Measurements from ENCODE around the gene CPPED1.
A peak's percentile ranks its signal among the peaks of the same experiment; 100 is the strongest.

CPPED1 gene

DNA sequence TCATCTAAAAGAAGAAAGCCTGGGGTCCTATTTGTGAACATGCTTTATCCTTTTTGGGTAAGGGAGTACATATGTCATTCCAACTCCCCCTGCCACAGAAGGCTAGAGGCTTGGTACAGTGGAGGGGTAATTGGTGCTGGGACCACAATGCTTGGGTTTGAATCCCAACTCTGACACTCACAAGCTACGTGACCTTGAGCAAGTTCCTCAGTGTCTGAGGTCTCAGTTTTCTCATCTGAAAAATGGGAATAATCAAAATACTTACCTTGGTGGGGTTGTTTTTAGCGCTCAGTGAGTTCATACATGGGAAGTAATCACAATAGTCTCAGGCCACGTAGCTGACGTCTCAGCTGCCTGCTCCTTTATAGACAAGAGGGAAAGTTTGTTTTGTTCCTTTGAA lies 150.8 kb downstream of the CPPED1 start:
- Histone ChIP-seq H4K91ac (ENCODE audit: low read length) (no peak overlapping the region), H3K14ac (ENCODE audit: low read length in 2 of 2) (no peak overlapping the region), H3K27me3 (ENCODE audit: control insufficient read depth in 1 of 2, insufficient read depth in 1 of 2, low read length in 2 of 2) (no peaks in the 10 kb centered on the region), H3K4me2 (ENCODE audit: low read length, poor library complexity, severe bottlenecking) (no peak overlapping the region), H3K4ac (ENCODE audit: low read depth in 1 of 2, low read length in 2 of 2) (no peak overlapping the region), H3K4me3 (ENCODE audit: insufficient read depth in 1 of 2, low read depth in 1 of 2, low read length in 2 of 2) (no peak overlapping the region), H2BK120ac (ENCODE audit: low read depth, low read length) (no peak overlapping the region), H3K9me3 (ENCODE audit: control insufficient read depth, low read length) (peaks cover 3% of the 10 kb centered on the region), H3K4me1 (ENCODE audit: control insufficient read depth, insufficient read depth, low read depth, low read length) (no peaks in the 10 kb centered on the region), H2AK5ac (ENCODE audit: low read length, severe bottlenecking) (no peak overlapping the region), H2BK12ac (ENCODE audit: low read length in 2 of 2) (no peak overlapping the region), H3K27ac (ENCODE audit: low read length, poor library complexity, severe bottlenecking) (no peak overlapping the region), H3K18ac (ENCODE audit: low read depth in 1 of 2, low read length in 2 of 2) (no peak overlapping the region), H2AFZ (ENCODE audit: low read depth, low read length) (no peak overlapping the region), H4K8ac (ENCODE audit: low read length) (no peak overlapping the region), H3K23ac (ENCODE audit: low read length in 2 of 2) (no peak overlapping the region), H2BK5ac (ENCODE audit: low read depth, low read length, poor library complexity, severe bottlenecking) (no peak overlapping the region), H3K36me3 (ENCODE audit: control insufficient read depth in 1 of 2, insufficient read depth in 2 of 2, low read depth in 1 of 2, low read length in 2 of 2) (no peaks in the 10 kb centered on the region), H3K9ac (ENCODE audit: low read length) (no peak overlapping the region), H3K79me1 (replicated peaks; ENCODE audit: low read length, poor library complexity, severe bottlenecking) (no peaks in the 10 kb centered on the region), H2BK15ac (ENCODE audit: low read depth, poor library complexity, severe bottlenecking) (no peak overlapping the region)
- 96% methylated on average over 4 of the region's 4 CpGs for WGBS
- no peak for DNase-seq

DNA sequence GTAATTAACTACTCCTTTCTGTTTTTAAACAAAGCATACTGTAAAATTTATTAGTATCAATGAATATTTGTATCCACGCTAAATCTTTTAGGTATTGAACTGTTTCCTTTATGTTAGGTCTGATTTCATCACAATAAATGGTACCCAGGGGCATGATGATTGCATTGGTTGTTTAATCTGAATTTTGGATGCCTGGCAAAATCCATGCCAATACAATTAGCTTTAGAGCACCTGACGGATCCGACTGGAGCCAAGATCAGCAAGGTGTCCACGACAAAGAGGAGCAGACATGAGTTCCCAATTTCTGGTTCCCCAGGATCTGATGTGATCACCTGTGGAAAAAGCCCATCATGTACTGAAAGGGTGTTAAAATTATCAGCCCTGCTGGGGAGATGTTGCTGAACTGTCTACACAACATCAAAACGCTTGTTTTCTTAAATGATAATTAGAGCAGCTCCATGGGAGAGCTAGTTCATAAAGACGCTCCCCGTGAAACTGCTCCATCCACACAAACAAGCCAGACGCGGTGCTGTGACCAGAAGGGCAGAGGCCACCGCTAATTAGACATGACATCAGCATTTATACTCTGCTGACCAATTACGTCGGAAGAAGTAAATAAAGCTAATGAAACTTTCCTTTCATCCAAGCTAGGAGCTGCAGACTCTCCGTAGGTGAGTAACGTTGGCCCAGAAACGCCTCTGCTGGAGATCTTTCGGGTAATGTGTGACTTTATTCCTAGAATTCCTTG lies 151.7 kb downstream of the CPPED1 start:
- Histone ChIP-seq H3K14ac (ENCODE audit: low read length in 2 of 2) (no peak overlapping the region), H4K91ac (ENCODE audit: low read length) (no peak overlapping the region), H3K4ac (ENCODE audit: low read depth in 1 of 2, low read length in 2 of 2) (no peak overlapping the region), H3K18ac (ENCODE audit: low read depth in 1 of 2, low read length in 2 of 2) (no peak overlapping the region), H3K9me3 (ENCODE audit: control insufficient read depth, low read length) (no peaks in the 10 kb centered on the region), H3K27me3 (ENCODE audit: control insufficient read depth in 1 of 2, insufficient read depth in 1 of 2, low read length in 2 of 2) (no peaks in the 10 kb centered on the region), H2BK120ac (ENCODE audit: low read depth, low read length) (no peak overlapping the region), H3K23ac (ENCODE audit: low read length in 2 of 2) (no peak overlapping the region), H2BK15ac (ENCODE audit: low read depth, poor library complexity, severe bottlenecking) (no peak overlapping the region), H3K79me1 (replicated peaks; ENCODE audit: low read length, poor library complexity, severe bottlenecking) (no peaks in the 10 kb centered on the region), H3K4me1 (ENCODE audit: control insufficient read depth, insufficient read depth, low read depth, low read length) (no peaks in the 10 kb centered on the region), H2AK5ac (ENCODE audit: low read length, severe bottlenecking) (no peak overlapping the region), H3K36me3 (ENCODE audit: control insufficient read depth in 1 of 2, insufficient read depth in 2 of 2, low read depth in 1 of 2, low read length in 2 of 2) (no peaks in the 10 kb centered on the region), H3K4me3 (ENCODE audit: insufficient read depth in 1 of 2, low read depth in 1 of 2, low read length in 2 of 2) (no peak overlapping the region), H3K27ac (ENCODE audit: low read length, poor library complexity, severe bottlenecking) (no peak overlapping the region), H4K8ac (ENCODE audit: low read length) (no peak overlapping the region), H3K9ac (ENCODE audit: low read length) (no peak overlapping the region), H3K4me2 (ENCODE audit: low read length, poor library complexity, severe bottlenecking) (no peak overlapping the region), H2AFZ (ENCODE audit: low read depth, low read length) (no peak overlapping the region), H2BK12ac (ENCODE audit: low read length in 2 of 2) (no peak overlapping the region), H2BK5ac (ENCODE audit: low read depth, low read length, poor library complexity, severe bottlenecking) (no peak overlapping the region)
- DNase-seq = no peak
- WGBS = 82% methylated on average over 13 of the region's 16 CpGs

DNA sequence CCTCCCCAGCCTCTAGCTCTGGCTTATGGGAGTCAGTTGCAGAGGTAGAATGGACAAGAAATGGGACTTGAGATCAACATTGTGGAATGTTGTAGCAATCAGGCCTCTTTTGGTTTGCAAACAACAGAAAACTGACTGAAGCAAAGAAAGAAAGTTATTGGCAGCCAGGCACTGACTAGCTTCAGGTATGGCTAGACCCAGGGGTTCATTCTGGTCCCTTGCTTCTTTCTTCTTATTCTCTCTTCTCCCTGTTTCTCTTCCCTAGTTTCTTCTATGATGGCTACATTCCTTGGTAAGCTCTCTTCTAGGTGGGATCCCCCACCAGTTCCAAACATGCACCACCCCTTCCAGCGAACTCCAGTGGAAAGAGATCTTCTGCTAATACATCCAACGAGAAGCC lies 154.3 kb downstream of the CPPED1 start:
- H2AK5ac ChIP-seq (ENCODE audit: low read length, severe bottlenecking) = no peak overlapping the region
- H3K27ac ChIP-seq (ENCODE audit: low read length, poor library complexity, severe bottlenecking) = no peak overlapping the region
- no peaks in the 10 kb centered on the region for H3K9me3 ChIP-seq (ENCODE audit: control insufficient read depth, low read length)
- H2AFZ ChIP-seq (ENCODE audit: low read depth, low read length) = no peak overlapping the region
- no peak overlapping the region for H2BK15ac ChIP-seq (ENCODE audit: low read depth, poor library complexity, severe bottlenecking)
- H3K14ac ChIP-seq (ENCODE audit: low read length in 2 of 2) = no peak overlapping the region
- H3K4ac ChIP-seq (ENCODE audit: low read depth in 1 of 2, low read length in 2 of 2) = no peak overlapping the region
- no peak overlapping the region for H3K4me2 ChIP-seq (ENCODE audit: low read length, poor library complexity, severe bottlenecking)
- no peaks in the 10 kb centered on the region for H3K4me1 ChIP-seq (ENCODE audit: control insufficient read depth, insufficient read depth, low read depth, low read length)
- H2BK5ac ChIP-seq (ENCODE audit: low read depth, low read length, poor library complexity, severe bottlenecking) = no peak overlapping the region
- no peak for DNase-seq
- no peak overlapping the region for H4K8ac ChIP-seq (ENCODE audit: low read length)
- no peak overlapping the region for H3K23ac ChIP-seq (ENCODE audit: low read length in 2 of 2)
- no peaks in the 10 kb centered on the region for H3K79me1 ChIP-seq (replicated peaks; ENCODE audit: low read length, poor library complexity, severe bottlenecking)
- 84% methylated on average over 2 of the region's 2 CpGs for WGBS
- H3K4me3 ChIP-seq (ENCODE audit: insufficient read depth in 1 of 2, low read depth in 1 of 2, low read length in 2 of 2) = no peak overlapping the region
- no peak overlapping the region for H2BK12ac ChIP-seq (ENCODE audit: low read length in 2 of 2)
- no peak overlapping the region for H3K18ac ChIP-seq (ENCODE audit: low read depth in 1 of 2, low read length in 2 of 2)
- H3K9ac ChIP-seq (ENCODE audit: low read length) = no peak overlapping the region
- H4K91ac ChIP-seq (ENCODE audit: low read length) = no peak overlapping the region
- H3K27me3 ChIP-seq (ENCODE audit: control insufficient read depth in 1 of 2, insufficient read depth in 1 of 2, low read length in 2 of 2) = no peaks in the 10 kb centered on the region
- H3K36me3 ChIP-seq (ENCODE audit: control insufficient read depth in 1 of 2, insufficient read depth in 2 of 2, low read depth in 1 of 2, low read length in 2 of 2) = no peaks in the 10 kb centered on the region
- H2BK120ac ChIP-seq (ENCODE audit: low read depth, low read length) = no peak overlapping the region

DNA sequence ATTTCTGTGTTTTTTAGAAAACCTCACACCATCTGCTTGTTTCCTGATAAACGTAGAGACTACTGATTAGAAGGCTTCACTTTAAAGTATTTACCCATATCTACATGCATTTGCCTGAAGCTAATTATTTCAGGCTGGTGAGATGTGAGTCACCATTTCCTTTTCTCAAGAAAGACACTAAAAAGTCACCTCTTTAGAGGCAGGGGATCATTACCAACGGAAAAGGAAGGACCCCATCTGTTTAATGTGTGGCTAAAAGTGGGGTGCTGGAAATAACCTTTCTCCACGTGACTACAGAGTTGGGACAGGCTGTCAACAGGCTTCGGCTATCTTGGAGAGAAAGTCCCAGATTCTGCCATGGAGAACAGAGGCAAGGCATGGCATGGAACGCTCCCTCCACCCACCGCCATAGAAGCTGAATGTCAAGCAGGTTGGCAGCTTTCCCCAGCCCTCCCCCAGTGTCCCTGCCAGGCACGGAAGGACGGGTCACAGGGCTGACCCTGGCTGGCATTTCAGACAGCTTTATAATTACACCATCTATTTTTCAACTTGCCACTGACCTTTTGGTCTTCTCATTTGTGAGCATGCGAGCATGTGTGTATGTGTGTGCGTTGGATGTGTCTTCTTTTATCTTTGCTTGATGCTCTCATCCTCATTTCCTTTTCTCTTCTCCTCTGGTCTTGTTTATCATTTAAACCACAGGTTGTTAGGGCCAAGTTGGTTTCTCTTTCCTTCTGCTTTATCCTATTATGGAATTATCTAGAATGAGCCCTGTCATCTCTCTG lies 157.0 kb downstream of the CPPED1 start:
- Histone ChIP-seq H3K36me3 (ENCODE audit: control insufficient read depth in 1 of 2, insufficient read depth in 2 of 2, low read depth in 1 of 2, low read length in 2 of 2) (no peaks in the 10 kb centered on the region), H3K18ac (ENCODE audit: low read depth in 1 of 2, low read length in 2 of 2) (no peak overlapping the region), H3K4me2 (ENCODE audit: low read length, poor library complexity, severe bottlenecking) (no peak overlapping the region), H3K27ac (ENCODE audit: low read length, poor library complexity, severe bottlenecking) (no peak overlapping the region), H2BK15ac (ENCODE audit: low read depth, poor library complexity, severe bottlenecking) (no peak overlapping the region), H2AFZ (ENCODE audit: low read depth, low read length) (no peak overlapping the region), H2BK120ac (ENCODE audit: low read depth, low read length) (no peak overlapping the region), H3K27me3 (ENCODE audit: control insufficient read depth in 1 of 2, insufficient read depth in 1 of 2, low read length in 2 of 2) (no peaks in the 10 kb centered on the region), H2BK5ac (ENCODE audit: low read depth, low read length, poor library complexity, severe bottlenecking) (no peak overlapping the region), H4K91ac (ENCODE audit: low read length) (no peak overlapping the region), H2BK12ac (ENCODE audit: low read length in 2 of 2) (no peak overlapping the region), H3K4me1 (ENCODE audit: control insufficient read depth, insufficient read depth, low read depth, low read length) (no peaks in the 10 kb centered on the region), H2AK5ac (ENCODE audit: low read length, severe bottlenecking) (no peak overlapping the region), H3K79me1 (replicated peaks; ENCODE audit: low read length, poor library complexity, severe bottlenecking) (no peaks in the 10 kb centered on the region), H3K14ac (ENCODE audit: low read length in 2 of 2) (no peak overlapping the region), H3K23ac (ENCODE audit: low read length in 2 of 2) (no peak overlapping the region), H3K9ac (ENCODE audit: low read length) (no peak overlapping the region), H3K9me3 (ENCODE audit: control insufficient read depth, low read length) (no peaks in the 10 kb centered on the region), H3K4ac (ENCODE audit: low read depth in 1 of 2, low read length in 2 of 2) (no peak overlapping the region), H4K8ac (ENCODE audit: low read length) (no peak overlapping the region), H3K4me3 (ENCODE audit: insufficient read depth in 1 of 2, low read depth in 1 of 2, low read length in 2 of 2) (no peak overlapping the region)
- WGBS = 62% methylated on average over 7 of the region's 10 CpGs
- peak; percentile 20 for DNase-seq

All from mesenchymal stem cell (in vitro differentiated cells and primary cell).